Peyer's patch (tissue), 4 donors: Measurements from ENCODE around the gene POU2F2.

ENCODE experiments used
- POLR2A ChIP-seq, 2 donors: fragments of 450-650 bp; IDR thresholded peaks; one replicate each; pipeline ENCODE4 v1.5.1; 2017; ENCODE audit warnings: antibody characterized with exemption in 2 of 2, mild to moderate bottlenecking in 2 of 2, moderate library complexity in 2 of 2
- TF ChIP-seq, protein P1 (sequence below), 6 experiments: fragments of 450-650 bp in 4 of 6; fragments of 200-600 bp in 2 of 6; sonication (generic) in 1 of 6; IDR thresholded peaks; one replicate each; pipeline ENCODE4 v1.5.1; 2017 to 2019; ENCODE audit warnings: antibody characterized with exemption in 6 of 6, mild to moderate bottlenecking in 3 of 6, moderate library complexity in 1 of 6

DNA sequence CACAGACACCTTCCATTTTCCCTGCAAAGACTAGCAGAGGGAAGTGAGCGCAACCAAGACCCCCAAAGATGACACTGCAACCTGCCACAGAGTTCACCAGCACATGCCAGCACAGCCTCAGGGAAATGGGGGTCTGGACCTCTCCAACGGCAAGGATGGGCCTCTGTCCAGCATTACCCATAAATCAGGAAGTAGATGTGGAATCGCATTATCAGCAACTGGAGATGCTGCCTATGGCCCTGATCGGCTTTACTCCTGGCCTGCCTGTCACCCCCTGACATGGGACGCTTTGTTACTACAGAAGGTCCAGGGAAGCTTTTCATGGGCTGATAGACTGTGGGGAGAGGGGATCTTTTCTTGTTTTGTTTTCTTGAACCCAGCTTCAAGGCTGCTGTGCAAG is 41.4 kb upstream of the POU2F2 start:
- TF ChIP-seq, protein P1, sequence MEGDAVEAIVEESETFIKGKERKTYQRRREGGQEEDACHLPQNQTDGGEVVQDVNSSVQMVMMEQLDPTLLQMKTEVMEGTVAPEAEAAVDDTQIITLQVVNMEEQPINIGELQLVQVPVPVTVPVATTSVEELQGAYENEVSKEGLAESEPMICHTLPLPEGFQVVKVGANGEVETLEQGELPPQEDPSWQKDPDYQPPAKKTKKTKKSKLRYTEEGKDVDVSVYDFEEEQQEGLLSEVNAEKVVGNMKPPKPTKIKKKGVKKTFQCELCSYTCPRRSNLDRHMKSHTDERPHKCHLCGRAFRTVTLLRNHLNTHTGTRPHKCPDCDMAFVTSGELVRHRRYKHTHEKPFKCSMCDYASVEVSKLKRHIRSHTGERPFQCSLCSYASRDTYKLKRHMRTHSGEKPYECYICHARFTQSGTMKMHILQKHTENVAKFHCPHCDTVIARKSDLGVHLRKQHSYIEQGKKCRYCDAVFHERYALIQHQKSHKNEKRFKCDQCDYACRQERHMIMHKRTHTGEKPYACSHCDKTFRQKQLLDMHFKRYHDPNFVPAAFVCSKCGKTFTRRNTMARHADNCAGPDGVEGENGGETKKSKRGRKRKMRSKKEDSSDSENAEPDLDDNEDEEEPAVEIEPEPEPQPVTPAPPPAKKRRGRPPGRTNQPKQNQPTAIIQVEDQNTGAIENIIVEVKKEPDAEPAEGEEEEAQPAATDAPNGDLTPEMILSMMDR (IDR thresholded peaks at IDR 0.05): no peak
- TF ChIP-seq POLR2A (IDR thresholded peaks at IDR 0.05): no peak
